ENCODE data around the gene REPS1. TPM values are rescaled to one million over a fixed set of nuclear protein-coding genes. Genes with fewer than 3 reads are reported as not detected.

Gene REPS1
- total and polyA plus RNA-seq, 2 donors from 2014 or later: 33.4 to 37.0 TPM

DNA sequence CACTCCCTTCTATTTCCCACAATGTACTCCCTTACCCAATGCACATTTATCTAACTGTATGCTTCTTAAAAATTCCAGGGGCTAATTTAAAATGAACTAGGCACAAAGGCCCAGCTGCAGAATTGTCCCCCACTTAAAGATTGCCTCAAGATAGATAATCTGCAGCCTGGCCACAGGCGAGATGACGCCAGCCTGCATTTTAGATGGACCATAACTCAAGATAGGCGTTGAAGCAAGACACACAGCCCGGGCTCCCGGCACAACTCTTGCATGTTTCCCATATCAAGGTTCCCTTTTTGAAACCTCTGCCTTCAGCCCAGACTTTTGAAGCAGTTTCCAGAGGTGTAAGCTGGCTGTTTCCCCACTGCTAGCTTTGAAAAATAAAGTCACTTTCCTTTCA, 3.2 kb upstream of the REPS1 start:
- TF ChIP-seq, protein P1, sequence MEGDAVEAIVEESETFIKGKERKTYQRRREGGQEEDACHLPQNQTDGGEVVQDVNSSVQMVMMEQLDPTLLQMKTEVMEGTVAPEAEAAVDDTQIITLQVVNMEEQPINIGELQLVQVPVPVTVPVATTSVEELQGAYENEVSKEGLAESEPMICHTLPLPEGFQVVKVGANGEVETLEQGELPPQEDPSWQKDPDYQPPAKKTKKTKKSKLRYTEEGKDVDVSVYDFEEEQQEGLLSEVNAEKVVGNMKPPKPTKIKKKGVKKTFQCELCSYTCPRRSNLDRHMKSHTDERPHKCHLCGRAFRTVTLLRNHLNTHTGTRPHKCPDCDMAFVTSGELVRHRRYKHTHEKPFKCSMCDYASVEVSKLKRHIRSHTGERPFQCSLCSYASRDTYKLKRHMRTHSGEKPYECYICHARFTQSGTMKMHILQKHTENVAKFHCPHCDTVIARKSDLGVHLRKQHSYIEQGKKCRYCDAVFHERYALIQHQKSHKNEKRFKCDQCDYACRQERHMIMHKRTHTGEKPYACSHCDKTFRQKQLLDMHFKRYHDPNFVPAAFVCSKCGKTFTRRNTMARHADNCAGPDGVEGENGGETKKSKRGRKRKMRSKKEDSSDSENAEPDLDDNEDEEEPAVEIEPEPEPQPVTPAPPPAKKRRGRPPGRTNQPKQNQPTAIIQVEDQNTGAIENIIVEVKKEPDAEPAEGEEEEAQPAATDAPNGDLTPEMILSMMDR (IDR thresholded peaks at IDR 0.05; ENCODE audit: borderline replicate concordance, extremely low read depth, insufficient read depth): no peak
- H3K27ac ChIP-seq (ENCODE audit: low read depth in 2 of 2, low read length in 2 of 2): no peak overlapping the region
- no peak overlapping the region for H3K9ac ChIP-seq (ENCODE audit: low read length in 3 of 3)
- DNase-seq (no peak), FAIRE-seq (no peak)
- H3K27me3 ChIP-seq (ENCODE audit: control insufficient read depth, insufficient read depth, low read length): no peaks in the 10 kb centered on the region
- H3K4me3 ChIP-seq (ENCODE audit: low read length in 3 of 3): no peak overlapping the region
- no peaks in the 10 kb centered on the region for H3K9me3 ChIP-seq (ENCODE audit: control insufficient read depth in 2 of 3, insufficient read depth in 1 of 3, low read length in 3 of 3)
- no peaks in the 10 kb centered on the region for H3K36me3 ChIP-seq (ENCODE audit: control insufficient read depth in 2 of 3, insufficient read depth in 3 of 3, low read length in 3 of 3)
- peaks cover 0 to 5% (median 3%) of the 10 kb centered on the region in 3 donors for H3K4me1 ChIP-seq (ENCODE audit: control insufficient read depth in 2 of 3, insufficient read depth in 2 of 3, low read depth in 1 of 3, low read length in 3 of 3)
- intact Hi-C loops (cut with DNase I): no loop called here

DNA sequence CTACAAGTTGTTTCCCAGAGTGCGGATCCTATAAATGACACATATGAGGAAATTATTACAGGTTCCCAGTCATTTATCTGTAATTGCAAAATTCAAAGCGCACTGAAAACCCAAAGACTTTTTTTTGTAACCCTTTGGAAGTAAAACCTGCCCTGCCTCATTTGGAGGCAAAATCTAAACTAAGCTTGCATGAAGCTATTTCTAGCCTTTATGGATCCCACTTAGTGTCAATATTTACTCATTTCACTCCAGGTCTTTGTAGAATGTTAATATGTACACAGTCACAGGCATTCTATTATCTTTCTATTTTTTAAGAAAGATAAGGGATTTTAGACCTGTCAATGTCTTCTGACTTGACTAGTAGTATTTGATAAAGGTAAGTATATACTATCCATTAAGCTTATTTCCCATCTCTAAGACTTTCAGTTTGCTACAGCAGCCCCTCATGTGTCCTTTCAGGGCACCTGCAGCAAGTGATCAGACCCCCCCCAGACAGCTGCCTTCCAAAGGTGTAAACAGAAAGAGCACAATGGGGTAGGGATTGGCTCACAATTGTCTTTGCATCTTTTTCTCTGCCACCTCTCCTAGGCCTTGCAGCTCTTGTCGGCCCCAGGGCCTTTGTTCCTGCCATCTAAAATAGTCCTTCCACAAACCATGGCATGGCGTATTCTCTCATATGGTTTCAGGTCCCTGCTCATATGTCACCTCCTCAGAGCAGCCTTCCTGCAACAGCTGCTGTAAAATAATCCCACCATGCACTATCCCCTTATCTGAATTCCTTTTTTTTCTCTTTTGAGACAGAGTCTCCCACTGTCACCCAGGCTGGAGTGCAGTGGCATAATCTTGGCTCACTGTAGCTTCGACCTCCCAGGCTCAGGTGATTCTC, 1.3 kb upstream of the REPS1 start:
- H3K9ac ChIP-seq (ENCODE audit: low read length in 3 of 3): no peak overlapping the region
- H3K9me3 ChIP-seq (ENCODE audit: control insufficient read depth in 2 of 3, insufficient read depth in 1 of 3, low read length in 3 of 3): no peaks in the 10 kb centered on the region
- peaks cover 0 to 5% (median 3%) of the 10 kb centered on the region in 3 donors for H3K4me1 ChIP-seq (ENCODE audit: control insufficient read depth in 2 of 3, insufficient read depth in 2 of 3, low read depth in 1 of 3, low read length in 3 of 3)
- no peak overlapping the region for H3K27ac ChIP-seq (ENCODE audit: low read depth in 2 of 2, low read length in 2 of 2)
- no peak for FAIRE-seq
- DNase-seq: no peak
- TF ChIP-seq, protein P1 (IDR thresholded peaks at IDR 0.05; ENCODE audit: borderline replicate concordance, extremely low read depth, insufficient read depth): no peak
- intact Hi-C loops (cut with DNase I): no loop called here
- no peaks in the 10 kb centered on the region for H3K36me3 ChIP-seq (ENCODE audit: control insufficient read depth in 2 of 3, insufficient read depth in 3 of 3, low read length in 3 of 3)
- H3K4me3 ChIP-seq (ENCODE audit: low read length in 3 of 3): no peak overlapping the region
- no peaks in the 10 kb centered on the region for H3K27me3 ChIP-seq (ENCODE audit: control insufficient read depth, insufficient read depth, low read length)

DNA sequence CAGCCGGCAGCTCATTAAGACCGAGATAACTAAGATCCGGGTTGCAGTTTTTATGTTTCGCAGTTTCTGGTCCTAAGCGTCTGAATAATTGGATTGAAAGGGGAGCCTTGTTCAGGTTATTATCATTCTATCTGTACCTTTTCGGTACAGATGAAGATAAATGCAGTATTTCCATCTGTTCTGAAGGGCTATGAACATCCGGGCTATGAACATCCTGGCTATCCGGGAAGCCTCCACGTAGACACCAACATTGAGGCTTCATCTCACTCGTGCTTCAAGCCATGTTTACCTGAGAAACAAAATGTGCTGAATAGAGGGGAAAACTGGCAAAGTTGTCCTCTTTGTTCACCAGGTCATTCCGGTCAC, 399 bp upstream of the REPS1 start:
- FAIRE-seq (no peak), DNase-seq (no peak)
- Histone ChIP-seq H3K4me3 (ENCODE audit: low read length in 3 of 3) (peak overlapping the region; percentile 40 to 76 (median 70)), H3K27me3 (ENCODE audit: control insufficient read depth, insufficient read depth, low read length) (no peaks in the 10 kb centered on the region), H3K9ac (ENCODE audit: low read length in 3 of 3) (peak overlapping the region; percentile 24 to 76 (median 61)), H3K36me3 (ENCODE audit: control insufficient read depth in 2 of 3, insufficient read depth in 3 of 3, low read length in 3 of 3) (no peaks in the 10 kb centered on the region), H3K27ac (ENCODE audit: low read depth in 2 of 2, low read length in 2 of 2) (peak overlapping the region in 1 of 2 donors; percentile 18), H3K9me3 (ENCODE audit: control insufficient read depth in 2 of 3, insufficient read depth in 1 of 3, low read length in 3 of 3) (no peaks in the 10 kb centered on the region), H3K4me1 (ENCODE audit: control insufficient read depth in 2 of 3, insufficient read depth in 2 of 3, low read depth in 1 of 3, low read length in 3 of 3) (peaks cover 0 to 5% (median 0%) of the 10 kb centered on the region in 3 donors)
- intact Hi-C loops (cut with DNase I): no loop called here
- TF ChIP-seq, protein P1 (IDR thresholded peaks at IDR 0.05; ENCODE audit: borderline replicate concordance, extremely low read depth, insufficient read depth): no peak

Measured in kidney (tissue), 14 donors.